Memory B cell (primary cell): ENCODE results near the gene RANBP3.
"Not testable (repeated sequence)": the region's sequence is repeated elsewhere in the genome, so short reads cannot be mapped to it uniquely, and the experiment has no call there.

Experiments
- ATAC-seq: fragments of 150-1000 bp; cut with Tn5 transposase; 2 replicates; pipeline ENCODE4 v1.10.0; 2021; ENCODE audit warnings: low read depth, mild to moderate bottlenecking, moderate library complexity
- DNase-seq, 2 donors: peaks; one replicate each; pipeline ENCODE4 v3.0.0; 2022; ENCODE audit warnings: low spot score in 2 of 2
- H3K27ac Mint-ChIP-seq: one replicate; pipeline ENCODE4 v1.8.0; 2022; ENCODE audit warnings: mild to moderate bottlenecking, moderate library complexity, mixed read lengths
- H3K27me3 Mint-ChIP-seq: one replicate; pipeline ENCODE4 v1.8.0; 2022; ENCODE audit warnings: mixed read lengths
- H3K36me3 Mint-ChIP-seq: one replicate; pipeline ENCODE4 v1.8.0; 2022; ENCODE audit warnings: mild to moderate bottlenecking, mixed read lengths
- H3K4me1 Mint-ChIP-seq: one replicate; pipeline ENCODE4 v1.8.0; 2022; ENCODE audit warnings: mixed read lengths
- H3K4me3 Mint-ChIP-seq: one replicate; pipeline ENCODE4 v1.8.0; 2022; ENCODE audit warnings: mild to moderate bottlenecking, moderate library complexity, mixed read lengths
- H3K9me3 Mint-ChIP-seq: one replicate; pipeline ENCODE4 v1.8.0; 2022; ENCODE audit warnings: mixed read lengths

The RANBP3 gene

DNA sequence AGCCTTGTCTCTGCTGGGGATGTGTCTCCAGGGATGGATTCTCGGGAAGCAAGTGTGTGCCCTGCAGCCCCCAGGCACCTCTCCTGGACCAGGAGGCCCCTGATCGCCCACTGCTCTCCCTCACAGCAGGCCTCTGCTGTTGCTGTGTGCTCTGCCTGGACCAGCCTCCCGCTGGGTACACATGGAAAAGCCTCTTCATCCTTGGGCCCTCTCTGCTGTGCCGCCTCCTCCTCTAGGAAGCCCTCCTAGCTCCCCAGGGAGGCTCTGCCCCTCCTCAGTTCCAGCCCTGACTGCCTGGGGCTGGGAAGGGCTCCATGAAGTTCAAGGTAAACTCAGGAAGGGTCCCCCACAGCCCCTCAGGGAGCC is 86.4 kb downstream of the RANBP3 start:
- Mint-ChIP-seq H3K36me3 (peaks cover 5% of the 10 kb centered on the region), H3K27ac (no peak overlapping the region), H3K4me3 (no peak overlapping the region), H3K4me1 (peaks cover 7% of the 10 kb centered on the region), H3K27me3 (peaks cover 6% of the 10 kb centered on the region), H3K9me3 (no peaks in the 10 kb centered on the region)
- no peak for ATAC-seq
- DNase-seq = no peak

GRCh38 chr19:5890099-5890498 is 87.8 kb downstream of the RANBP3 start:
- Mint-ChIP-seq H3K9me3 (no peaks in the 10 kb centered on the region), H3K27ac (no peak overlapping the region), H3K36me3 (no peaks in the 10 kb centered on the region), H3K4me3 (no peak overlapping the region), H3K4me1 (peaks cover 4% of the 10 kb centered on the region), H3K27me3 (peaks cover 9% of the 10 kb centered on the region)
- ATAC-seq = no peak
- no peak for DNase-seq

GRCh38 chr19:5889288-5889971 is 88.5 kb downstream of the RANBP3 start:
- Mint-ChIP-seq H3K4me3 (no peak overlapping the region), H3K27ac (no peak overlapping the region), H3K27me3 (peaks cover 9% of the 10 kb centered on the region), H3K36me3 (no peaks in the 10 kb centered on the region), H3K4me1 (peaks cover 4% of the 10 kb centered on the region), H3K9me3 (no peaks in the 10 kb centered on the region)
- no peak for DNase-seq
- no peak for ATAC-seq

GRCh38 chr19:5884065-5884811 is 93.7 kb downstream of the RANBP3 start:
- not testable (repeated sequence) for H3K9me3 Mint-ChIP-seq, H3K27ac Mint-ChIP-seq, H3K4me1 Mint-ChIP-seq, H3K36me3 Mint-ChIP-seq, H3K4me3 Mint-ChIP-seq, DNase-seq, H3K27me3 Mint-ChIP-seq
- peak; percentile 73 for ATAC-seq

- H3K4me3 Mint-ChIP-seq, ATAC-seq, H3K36me3 Mint-ChIP-seq, H3K27me3 Mint-ChIP-seq, DNase-seq, H3K27ac Mint-ChIP-seq, H3K4me1 Mint-ChIP-seq, H3K9me3 Mint-ChIP-seq: not testable (repeated sequence)
Measured at GRCh38 chr19:5883157-5883873, 94.6 kb downstream of the RANBP3 start.

- Mint-ChIP-seq H3K9me3 (no peaks in the 10 kb centered on the region), H3K4me3 (no peak overlapping the region), H3K27me3 (peaks cover 7% of the 10 kb centered on the region), H3K4me1 (peaks cover 3% of the 10 kb centered on the region), H3K27ac (no peak overlapping the region), H3K36me3 (no peaks in the 10 kb centered on the region)
- no peak for DNase-seq
- no peak for ATAC-seq
Measured at GRCh38 chr19:5882421-5882968, 95.4 kb downstream of the RANBP3 start.

DNA sequence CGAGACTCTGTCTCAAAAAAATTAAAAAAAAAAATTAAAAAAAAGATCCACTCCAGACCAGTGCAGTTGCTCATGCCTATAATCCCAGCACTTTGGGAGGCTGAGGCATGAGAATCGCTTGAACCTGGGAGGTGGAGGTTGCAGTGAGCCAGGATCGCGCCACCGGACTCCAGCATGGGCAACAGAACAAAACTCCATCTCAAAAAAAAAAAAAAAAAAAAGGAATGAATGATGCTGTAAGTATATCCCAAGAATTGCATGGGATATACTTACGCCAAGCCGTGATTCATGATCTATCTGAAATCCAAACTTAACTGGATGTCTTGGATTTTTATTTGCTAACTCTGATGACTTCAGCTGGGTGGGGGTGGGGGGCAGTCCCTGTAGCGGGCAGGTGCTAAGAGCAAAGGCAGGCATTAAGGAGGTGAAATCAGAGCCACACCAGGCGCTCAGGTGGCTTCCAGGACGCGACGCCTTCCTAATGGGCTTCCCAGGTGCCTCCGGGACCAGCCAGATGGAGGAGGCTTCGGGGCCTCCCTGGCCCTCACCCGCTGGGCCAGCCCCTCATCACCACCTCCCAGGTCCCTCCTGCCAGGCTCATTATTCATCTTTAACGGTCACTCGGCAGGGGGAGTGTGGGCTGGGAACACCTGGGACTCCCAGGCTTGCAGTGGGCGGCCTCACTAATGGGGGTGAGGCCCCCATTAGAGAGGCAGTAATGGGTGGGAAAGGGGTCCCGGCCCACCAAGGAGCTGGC is 96.2 kb downstream of the RANBP3 start:
- DNase-seq (no peak), ATAC-seq (no peak)
- Mint-ChIP-seq H3K27me3 (peaks cover 10% of the 10 kb centered on the region), H3K9me3 (no peaks in the 10 kb centered on the region), H3K36me3 (no peaks in the 10 kb centered on the region), H3K27ac (no peak overlapping the region), H3K4me1 (peaks cover 3% of the 10 kb centered on the region), H3K4me3 (no peak overlapping the region)

GRCh38 chr19:5880604-5881078 is 97.3 kb downstream of the RANBP3 start:
- Mint-ChIP-seq H3K27me3 (peaks cover 16% of the 10 kb centered on the region), H3K4me1 (peaks cover 3% of the 10 kb centered on the region), H3K27ac (no peak overlapping the region), H3K36me3 (no peaks in the 10 kb centered on the region), H3K9me3 (no peaks in the 10 kb centered on the region), H3K4me3 (no peak overlapping the region)
- no peak for ATAC-seq
- DNase-seq = no peak

DNA sequence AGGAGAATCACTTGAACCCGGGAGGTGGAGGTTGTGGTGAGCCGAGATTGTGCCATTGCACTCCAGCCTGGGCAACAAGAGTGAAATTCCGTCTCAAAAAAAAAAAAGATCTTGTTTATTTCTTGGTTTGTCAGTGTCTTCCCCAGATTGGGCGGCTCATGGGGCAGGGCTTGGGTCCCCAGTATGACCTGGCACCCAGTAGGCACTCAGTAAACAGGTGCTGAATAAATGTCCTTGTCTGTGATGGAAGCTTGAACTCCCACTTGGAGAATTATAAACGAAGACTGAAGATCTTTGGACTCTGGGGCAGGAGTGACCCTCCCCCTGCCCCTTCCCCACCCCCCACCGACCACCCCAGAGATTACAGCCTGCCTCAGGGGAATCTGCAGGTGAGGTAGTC is 97.7 kb downstream of the RANBP3 start:
- H3K27ac Mint-ChIP-seq = no peak overlapping the region
- H3K9me3 Mint-ChIP-seq = no peaks in the 10 kb centered on the region
- peaks cover 14% of the 10 kb centered on the region for H3K27me3 Mint-ChIP-seq
- no peak for ATAC-seq
- no peaks in the 10 kb centered on the region for H3K36me3 Mint-ChIP-seq
- no peak for DNase-seq
- peaks cover 3% of the 10 kb centered on the region for H3K4me1 Mint-ChIP-seq
- no peak overlapping the region for H3K4me3 Mint-ChIP-seq

GRCh38 chr19:5877882-5878281 is 100.1 kb downstream of the RANBP3 start:
- Mint-ChIP-seq H3K4me3 (no peak overlapping the region), H3K27ac (no peak overlapping the region), H3K4me1 (no peaks in the 10 kb centered on the region), H3K27me3 (peaks cover 16% of the 10 kb centered on the region), H3K36me3 (no peaks in the 10 kb centered on the region), H3K9me3 (no peaks in the 10 kb centered on the region)
- ATAC-seq (no peak), DNase-seq (no peak)

DNA sequence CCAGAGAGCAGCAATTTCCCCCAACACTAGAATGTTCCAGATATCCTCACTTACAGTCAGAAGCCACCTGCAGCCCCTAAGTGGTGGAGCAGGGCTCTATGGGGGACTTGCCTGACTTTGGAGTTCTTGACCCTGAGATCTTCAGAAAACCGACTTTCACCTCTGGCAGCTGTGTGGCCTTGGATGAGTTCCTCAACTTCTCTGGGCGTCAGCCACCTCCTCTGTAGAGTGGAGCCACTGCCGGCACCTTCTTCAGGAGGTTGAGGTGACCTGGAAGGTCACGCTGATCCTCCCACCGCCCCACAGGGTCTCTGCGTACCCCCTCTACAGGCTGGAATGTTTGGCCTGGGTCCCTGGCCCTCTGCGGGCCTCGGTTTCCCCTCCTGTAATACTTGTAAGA is 100.5 kb downstream of the RANBP3 start:
- peaks cover 14% of the 10 kb centered on the region for H3K27me3 Mint-ChIP-seq
- H3K27ac Mint-ChIP-seq = no peak overlapping the region
- H3K4me1 Mint-ChIP-seq = no peaks in the 10 kb centered on the region
- DNase-seq = no peak
- H3K4me3 Mint-ChIP-seq = no peak overlapping the region
- no peaks in the 10 kb centered on the region for H3K9me3 Mint-ChIP-seq
- no peaks in the 10 kb centered on the region for H3K36me3 Mint-ChIP-seq
- no peak for ATAC-seq

DNA sequence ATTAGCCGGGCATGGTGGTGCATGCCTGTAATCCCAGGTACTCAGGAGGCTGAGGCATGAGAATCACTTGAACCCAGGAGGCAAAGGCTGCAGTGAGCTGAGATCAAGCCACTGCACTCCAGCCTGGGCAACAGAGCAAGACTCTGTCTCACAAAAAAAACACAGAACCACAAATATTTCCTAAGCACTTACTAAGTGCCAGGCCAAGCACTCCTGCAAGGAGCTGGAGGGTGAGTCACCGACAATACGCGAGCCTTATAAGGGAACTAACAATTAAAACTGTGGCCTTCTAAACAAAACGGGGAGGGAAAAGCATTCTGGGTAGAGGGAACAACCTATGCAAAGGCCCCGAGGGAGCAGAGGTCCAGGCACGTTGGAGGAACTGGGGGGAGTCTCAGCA is 103.4 kb downstream of the RANBP3 start:
- Mint-ChIP-seq H3K27me3 (peaks cover 15% of the 10 kb centered on the region), H3K27ac (peak overlapping the region; percentile 76)
- H3K4me3 Mint-ChIP-seq, H3K4me1 Mint-ChIP-seq, H3K9me3 Mint-ChIP-seq, H3K36me3 Mint-ChIP-seq, ATAC-seq, DNase-seq: not testable (repeated sequence)

DNA sequence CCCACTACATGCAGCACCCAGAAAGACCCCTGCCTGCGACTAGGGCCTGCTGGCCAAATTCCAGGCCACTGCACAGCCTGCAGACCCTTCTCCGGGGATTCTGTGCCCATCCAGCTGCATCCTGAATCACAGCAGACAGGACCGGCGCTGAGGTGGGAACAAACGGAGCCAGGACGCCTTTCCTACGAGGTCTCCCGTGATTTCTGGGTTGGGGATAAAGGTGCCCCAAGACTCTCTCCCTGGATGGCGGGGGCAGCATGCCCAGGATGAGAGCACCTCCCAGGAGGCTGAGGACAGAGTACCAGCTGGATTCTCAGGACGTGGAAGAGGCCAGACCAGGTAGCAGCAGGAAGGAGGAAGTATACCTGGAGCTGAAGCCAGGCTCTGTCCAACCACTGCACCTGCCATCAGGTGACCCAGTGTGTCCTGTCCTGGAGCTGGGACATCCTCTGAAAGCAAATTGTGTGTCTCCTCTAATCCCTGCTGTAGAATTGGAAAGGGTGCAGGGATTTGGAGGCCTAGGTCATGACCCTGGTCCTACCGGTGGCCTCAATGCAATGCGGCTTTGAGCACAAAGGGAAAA is 104.2 kb downstream of the RANBP3 start:
- no peak for DNase-seq
- no peak overlapping the region for H3K27ac Mint-ChIP-seq

More for the DNA sequence above, 104.2 kb downstream of the RANBP3 start:
- no peak overlapping the region for H3K4me3 Mint-ChIP-seq
- H3K36me3 Mint-ChIP-seq = no peaks in the 10 kb centered on the region
- H3K9me3 Mint-ChIP-seq = no peaks in the 10 kb centered on the region
- H3K27me3 Mint-ChIP-seq = peaks cover 15% of the 10 kb centered on the region
- no peak for ATAC-seq
- H3K4me1 Mint-ChIP-seq = no peaks in the 10 kb centered on the region
